HG03565 (cell line): ENCODE measurements around the gene KCNB1.

ENCODE experiments used
- ATAC-seq: cut with Tn5 transposase; IDR thresholded peaks from one replicate; pipeline ENCODE4 v1.9.1; 2021; ENCODE audit warnings: mild to moderate bottlenecking, moderate library complexity; ENCODE audit not compliant: unreplicated experiment

Gene KCNB1

DNA sequence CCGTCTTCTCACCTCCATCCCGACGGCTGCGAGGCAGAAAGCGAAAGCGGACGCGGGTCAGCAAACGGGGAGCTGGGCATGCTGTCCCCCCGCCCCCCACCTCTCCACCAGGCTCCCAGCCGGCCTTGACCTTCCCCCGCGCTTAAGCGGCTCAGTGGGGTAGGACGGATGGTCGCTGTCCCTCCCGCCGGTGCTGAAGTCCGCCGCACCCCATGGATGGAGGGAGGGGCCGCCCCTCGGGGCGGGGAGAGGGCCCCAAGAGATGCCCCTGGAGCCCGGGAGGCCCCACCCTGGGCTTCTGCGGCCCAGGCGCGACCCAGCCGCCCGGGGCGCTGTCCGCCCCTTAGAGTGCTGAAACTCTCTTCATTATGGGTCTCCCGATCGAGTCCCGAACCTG is at the start of gene KCNB1:
Gene KCNB1, minus strand, starts transcription at position 48 of the 397 bp plus-strand sequence. CDS start 188 bp downstream, outside the sequence.
- ATAC-seq, result no peak

GRCh38 chr20:49529470-49529869 is 47.0 kb upstream of the KCNB1 start:
- ATAC-seq, result no peak

- ATAC-seq, result no peak
Measured at GRCh38 chr20:49526568-49526967, 44.1 kb upstream of the KCNB1 start.

GRCh38 chr20:49526056-49526455 is 43.6 kb upstream of the KCNB1 start:
- ATAC-seq, result no peak

DNA sequence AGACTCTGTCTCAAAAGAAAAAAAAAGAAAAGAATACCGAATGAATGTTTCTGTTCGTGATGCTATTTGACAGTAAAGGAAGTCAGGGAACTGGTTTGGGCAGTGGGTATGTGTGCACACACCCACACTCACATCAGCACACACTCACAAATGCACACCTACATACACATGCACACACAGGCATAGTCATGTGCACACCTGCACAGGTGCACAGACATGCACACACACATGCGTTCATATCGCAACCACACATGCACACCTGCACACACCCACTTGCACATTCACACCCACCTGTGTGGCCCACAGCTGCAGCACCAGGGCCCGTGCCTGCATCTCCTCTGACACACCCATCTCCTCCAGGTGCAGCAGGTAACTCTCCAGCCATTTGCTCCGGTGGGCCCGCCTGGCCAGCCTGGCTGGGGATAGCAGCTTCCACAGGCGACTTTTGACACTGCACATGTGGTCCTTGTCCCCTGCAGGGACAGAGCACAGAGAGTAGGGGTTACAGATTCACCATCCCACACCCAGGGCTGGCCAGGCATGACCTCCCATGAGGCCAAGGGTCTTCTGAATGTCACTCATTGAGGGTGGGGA is 41.4 kb upstream of the KCNB1 start:
- no peak for ATAC-seq

GRCh38 chr20:49521356-49521755 is 38.9 kb upstream of the KCNB1 start:
- ATAC-seq, result no peak

DNA sequence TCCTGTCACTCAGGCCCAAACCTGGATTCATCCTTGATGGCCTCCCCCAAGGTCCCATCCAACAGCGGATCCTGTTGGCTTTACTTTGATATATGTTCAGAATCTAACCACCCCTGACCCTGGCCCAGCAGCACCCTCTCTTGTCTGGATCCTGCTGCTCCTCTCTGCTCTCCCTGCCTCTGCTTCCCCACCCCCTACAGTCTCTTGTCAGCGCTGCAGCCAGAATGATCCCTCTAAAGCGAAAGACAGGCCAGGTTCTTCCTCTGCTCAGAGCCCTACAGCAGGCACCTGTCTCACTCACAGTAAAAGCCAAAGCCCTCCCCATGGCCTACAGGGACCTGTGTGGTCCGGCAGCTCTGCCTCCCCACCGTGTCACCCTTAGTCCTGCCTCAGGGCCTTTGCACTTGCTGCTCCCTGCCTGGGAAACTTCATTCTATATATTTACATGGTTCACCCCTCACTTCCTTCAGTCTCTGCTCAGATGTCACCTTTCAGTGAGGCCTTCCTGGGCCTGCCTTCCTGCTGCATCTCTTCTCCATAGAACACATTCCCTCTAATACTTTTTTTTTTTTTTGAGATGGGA is 37.4 kb upstream of the KCNB1 start:
- ATAC-seq, result no peak

GRCh38 chr20:49519212-49519712 is 36.8 kb upstream of the KCNB1 start:
- no peak for ATAC-seq

GRCh38 chr20:49518576-49518975 is 36.1 kb upstream of the KCNB1 start:
- no peak for ATAC-seq

GRCh38 chr20:49517805-49518100 is 35.3 kb upstream of the KCNB1 start:
- ATAC-seq, result no peak

DNA sequence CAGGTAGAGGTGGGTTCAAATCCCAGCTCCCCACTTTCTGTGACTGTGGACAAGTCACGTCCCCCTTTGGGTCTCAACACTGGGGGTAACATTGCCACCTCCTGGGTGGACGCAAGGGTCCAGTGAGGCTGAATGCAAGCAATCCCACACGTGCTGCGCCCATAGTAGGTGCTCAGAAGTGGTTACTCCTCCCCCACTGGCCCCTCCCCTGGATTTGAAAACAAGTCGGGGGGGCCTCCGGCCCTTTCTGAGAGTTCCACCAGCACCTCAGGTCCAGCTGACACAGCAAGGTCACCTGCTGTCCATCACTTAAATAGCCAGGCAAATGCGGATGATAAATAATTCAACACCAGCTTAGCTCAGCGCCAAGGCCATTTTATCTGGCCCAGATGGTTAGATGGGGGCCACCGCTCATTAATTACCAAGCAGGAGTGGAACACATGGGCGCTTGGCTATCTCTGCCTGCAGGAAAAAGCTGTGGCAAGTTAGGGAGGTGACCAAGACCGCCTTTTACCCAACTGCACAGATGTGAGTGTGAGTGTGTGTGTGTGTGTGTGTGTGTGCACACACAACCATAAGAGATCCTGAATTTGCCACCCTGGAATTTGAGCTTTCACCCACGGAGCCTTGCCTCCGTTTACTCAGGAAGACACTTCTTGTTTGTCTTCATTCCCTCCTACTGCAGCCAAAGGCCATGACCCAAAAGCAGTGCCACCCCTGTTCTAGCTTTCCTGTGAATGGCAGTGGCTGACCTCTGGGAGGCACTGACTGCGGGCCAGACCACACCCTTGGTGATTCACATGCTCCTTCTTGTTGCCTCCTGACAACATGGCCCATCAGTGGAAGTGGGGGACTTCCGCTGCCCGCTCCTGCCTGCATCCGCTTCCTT is 34.7 kb upstream of the KCNB1 start:
- ATAC-seq, result no peak

DNA sequence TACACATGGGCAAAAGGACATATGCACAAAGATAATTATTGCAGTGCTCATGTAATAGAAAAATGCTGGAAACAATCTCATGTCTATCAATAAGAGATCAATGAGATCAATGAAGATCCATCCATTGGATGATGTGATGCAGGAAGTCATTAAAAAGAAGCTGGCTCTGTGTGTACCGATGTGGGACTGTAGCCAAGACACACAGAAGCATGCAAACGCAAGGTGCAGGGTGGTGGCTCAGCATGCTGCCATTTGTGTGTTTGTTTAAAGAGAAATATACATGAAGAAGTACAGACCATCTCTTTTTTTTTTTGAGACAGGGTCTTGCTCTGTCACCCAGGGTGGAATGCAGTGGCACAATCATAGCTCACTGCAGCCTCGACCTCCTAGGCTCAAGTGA is 33.1 kb upstream of the KCNB1 start:
- no peak for ATAC-seq

GRCh38 chr20:49513517-49513916 is 31.0 kb upstream of the KCNB1 start:
- no peak for ATAC-seq

- ATAC-seq, result no peak
Measured at GRCh38 chr20:49513009-49513408, 30.5 kb upstream of the KCNB1 start.

DNA sequence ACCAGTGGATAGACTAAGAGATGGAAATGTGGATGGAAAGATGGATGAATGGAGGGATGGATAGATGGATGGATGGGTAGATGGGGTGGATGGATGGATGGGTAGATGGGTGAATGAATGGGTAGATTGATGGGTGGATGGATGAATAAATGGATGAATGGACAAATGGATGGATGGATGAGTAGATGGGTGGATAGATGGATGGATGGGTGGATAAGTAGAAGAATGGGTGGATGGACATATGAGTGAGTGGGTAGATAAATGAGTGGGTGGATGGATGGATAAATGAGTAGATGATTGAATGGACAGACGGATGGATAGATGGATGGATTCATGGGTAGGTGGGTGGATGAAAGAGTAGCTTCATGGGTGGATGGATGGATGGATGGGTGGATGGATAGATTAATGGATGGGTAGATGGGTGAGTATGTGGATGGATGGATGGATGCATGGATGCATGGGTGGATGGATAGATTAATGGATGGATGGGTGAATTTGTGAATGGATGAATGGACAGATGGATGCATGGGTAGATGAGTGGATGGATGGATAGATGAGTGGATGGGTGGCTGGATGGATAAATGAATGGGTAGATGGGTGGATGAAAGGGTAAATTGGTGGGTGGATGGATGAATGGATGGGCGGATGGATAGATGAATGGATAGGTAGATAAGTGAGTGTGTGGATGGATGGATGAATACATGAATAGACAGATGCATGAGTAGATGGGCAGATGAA is 29.5 kb upstream of the KCNB1 start:
- ATAC-seq, result no peak

- no peak for ATAC-seq
Measured at GRCh38 chr20:49510562-49511122, 28.2 kb upstream of the KCNB1 start.

DNA sequence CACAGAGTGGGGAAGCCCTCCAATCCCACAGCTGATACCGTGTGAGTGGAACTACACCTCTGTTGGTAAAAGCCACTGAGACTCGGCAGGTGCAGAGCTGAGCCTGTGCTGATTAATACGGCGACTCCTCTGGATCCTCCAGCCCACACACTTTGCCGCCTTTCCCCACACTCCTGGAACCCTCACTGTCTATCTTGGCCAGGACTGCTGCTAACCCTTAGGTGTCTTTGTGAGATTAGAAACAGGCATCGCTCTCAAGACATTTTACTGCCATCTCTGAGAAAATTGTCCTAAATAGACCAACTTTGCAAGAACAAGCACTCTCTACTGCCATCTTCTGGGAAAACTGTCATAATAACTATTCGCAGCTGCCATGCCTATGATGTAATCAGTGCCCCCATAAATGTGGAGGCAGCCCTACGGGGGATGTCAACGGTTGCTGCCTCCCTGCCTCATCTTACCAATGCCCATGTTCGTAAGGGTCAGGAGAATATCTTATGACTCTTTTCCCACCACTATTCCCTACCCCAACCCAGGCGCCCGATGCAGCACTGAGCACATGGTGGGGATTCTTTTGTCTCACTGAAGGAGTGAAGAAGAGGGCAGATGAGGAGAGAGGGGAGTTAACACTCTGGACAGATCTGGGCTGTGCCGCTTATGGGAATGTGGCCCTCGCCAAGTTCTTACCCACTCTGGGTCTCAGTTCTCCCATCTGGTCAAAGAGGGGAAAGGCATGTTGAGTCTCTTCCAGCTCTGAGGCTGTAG is 26.1 kb upstream of the KCNB1 start:
- no peak for ATAC-seq

- no peak for ATAC-seq
Measured at GRCh38 chr20:49507741-49508434, 25.4 kb upstream of the KCNB1 start.

GRCh38 chr20:49505518-49505917 is 23.1 kb upstream of the KCNB1 start:
- ATAC-seq, result no peak

- ATAC-seq, result no peak
Measured at GRCh38 chr20:49503176-49503575, 20.7 kb upstream of the KCNB1 start.
